HepG2 (cell line): ENCODE measurements around the gene ULBP2. TPM values are rescaled to one million over a fixed set of nuclear protein-coding genes. Genes with fewer than 3 reads are reported as not detected.

Source experiments
- ATAC-seq: fragments of 200-7000 bp; cut with Tn5 transposase; 3 replicates; pipeline ENCODE4 v1.9.1; 2020; ENCODE audit warnings: mild to moderate bottlenecking, moderate library complexity
- BruUV-seq: library from RNA; stranded (reverse); fragments of 400-500 nt; replicated peaks from 2 replicates; lab custom pipeline; 2021; lab: Mats Ljungman, UMichigan
- CTCF ChIA-PET: fragments of 300-600 bp; formaldehyde crosslinking; extraction: SDS; loops from one replicate; lab custom pipeline; 2021; ENCODE audit warnings: low total read pairs, inconsistent platforms, low intra/inter-chr PET ratio; lab: Yijun Ruan, JAX
- POLR2A ChIA-PET: fragments of 350-600 bp; sonication (Branson Sonifier 250); formaldehyde crosslinking; loops from one replicate; lab custom pipeline; 2020; ENCODE audit warnings: antibody characterized with exemption, inconsistent platforms; lab: Yijun Ruan, JAX
- DNase-seq: peaks from one replicate; pipeline ENCODE4 v3.0.0-alpha.2; 2015; ENCODE audit warnings: low spot score
- FAIRE-seq: peaks from 3 replicates; lab custom pipeline; 2011; peaks lifted over from hg19 to GRCh38; lab: Jason Lieb, UNC
- H2AFZ ChIP-seq: one replicate; pipeline ENCODE4 v1.6.1; 2011; ENCODE audit warnings: low read length, inconsistent platforms
- H3K27ac ChIP-seq: fragments of 300-600 bp; 3 replicates; pipeline ENCODE4 v1.8.0; 2011; ENCODE audit warnings: mixed run types, mild to moderate bottlenecking, mixed read lengths, low read length, inconsistent platforms; ENCODE audit not compliant: insufficient read depth; ENCODE audit errors: extremely low read length
- H3K27me3 ChIP-seq, 2 experiments: fragments of 200-600 bp in 1 of 2; 2 replicates in 1 of 2; 3 replicates in 1 of 2; pipeline versions ENCODE4 v1.6.0 to v1.8.0; 2011; ENCODE audit warnings: low read length in 2 of 2, mild to moderate bottlenecking in 2 of 2, moderate library complexity in 2 of 2, inconsistent platforms in 1 of 2; ENCODE audit not compliant: insufficient read depth in 2 of 2, control insufficient read depth in 1 of 2
- H3K36me3 ChIP-seq, 2 experiments: fragments of 200-600 bp in 1 of 2; replicated peaks in 1 of 2; 2 replicates in 1 of 2; 3 replicates in 1 of 2; pipeline versions ENCODE4 v1.5.1 to v1.8.0; 2011; ENCODE audit warnings: low read length in 2 of 2, inconsistent platforms in 1 of 2; ENCODE audit not compliant: insufficient read depth in 2 of 2, control insufficient read depth in 1 of 2
- H3K4me1 ChIP-seq: 2 replicates; pipeline ENCODE4 v1.5.1; 2012; ENCODE audit warnings: low read length, inconsistent platforms; ENCODE audit not compliant: insufficient read depth
- H3K4me2 ChIP-seq: 2 replicates; pipeline ENCODE4 v1.6.0; 2011; ENCODE audit warnings: low read depth, low read length, inconsistent platforms
- H3K4me3 ChIP-seq, 3 experiments: fragments of 200-600 bp in 1 of 3; sonication (generic), shearing (Covaris generic) in 1 of 3; replicated peaks in 1 of 3; 2 replicates each; pipeline ENCODE4 v1.5.1; 2011 to 2016; ENCODE audit warnings: low read length in 3 of 3, inconsistent platforms in 2 of 3, low read depth in 2 of 3, mild to moderate bottlenecking in 2 of 3, control low read depth in 1 of 3, mixed read lengths in 1 of 3; ENCODE audit not compliant: insufficient read depth in 1 of 3
- H3K79me2 ChIP-seq: one replicate; pipeline ENCODE4 v1.6.1; 2011; ENCODE audit warnings: low read length, inconsistent platforms; ENCODE audit not compliant: insufficient read depth
- H3K9ac ChIP-seq: 2 replicates; pipeline ENCODE4 v1.6.0; 2011; ENCODE audit warnings: mild to moderate bottlenecking, low read depth, low read length, inconsistent platforms; ENCODE audit not compliant: insufficient read depth
- H3K9me3 ChIP-seq: 2 replicates; pipeline ENCODE4 v1.5.1; 2012; ENCODE audit warnings: mild to moderate bottlenecking, low read length
- H4K20me1 ChIP-seq: 2 replicates; pipeline ENCODE4 v1.6.0; 2011; ENCODE audit warnings: inconsistent platforms, mild to moderate bottlenecking, low read length, moderate library complexity; ENCODE audit not compliant: insufficient read depth
- CBX2 ChIP-seq, 2 experiments: fragments of 200-600 bp in 1 of 2; sonication (generic); formaldehyde crosslinking in 1 of 2; IDR thresholded peaks; 2 replicates each; pipeline versions ENCODE4 v1.7.0 to v1.8.1; 2018 to 2022; ENCODE audit warnings: low read depth in 2 of 2, low read length in 1 of 2, mild to moderate bottlenecking in 1 of 2, missing genetic modification reagents in 1 of 2
- KMT2A ChIP-seq: sonication (generic); formaldehyde crosslinking; IDR thresholded peaks from 2 replicates; pipeline ENCODE4 v1.4.0; 2020; ENCODE audit warnings: missing genetic modification reagents
- MYNN ChIP-seq: sonication (generic); formaldehyde crosslinking; IDR thresholded peaks from 2 replicates; pipeline ENCODE4 v1.4.0; 2020; ENCODE audit warnings: mild to moderate bottlenecking, low read depth, missing genetic modification reagents
- ZBTB37 ChIP-seq: sonication (generic); formaldehyde crosslinking; IDR thresholded peaks from 2 replicates; pipeline ENCODE4 v1.4.0; 2020; ENCODE audit warnings: mild to moderate bottlenecking, missing genetic modification reagents
- ZMYM4 ChIP-seq: sonication (generic); formaldehyde crosslinking; IDR thresholded peaks from 2 replicates; pipeline ENCODE4 v1.8.1; 2023; ENCODE audit warnings: mild to moderate bottlenecking, missing genetic modification reagents
- ZNF33A ChIP-seq: sonication (generic); formaldehyde crosslinking; IDR thresholded peaks from 2 replicates; pipeline ENCODE4 v1.5.1; 2020; ENCODE audit warnings: missing genetic modification reagents, mild to moderate bottlenecking, moderate library complexity, borderline replicate concordance
- ZNF496 ChIP-seq: sonication (generic); formaldehyde crosslinking; IDR thresholded peaks from 2 replicates; pipeline ENCODE4 v1.8.1; 2023; ENCODE audit warnings: mild to moderate bottlenecking, moderate library complexity, missing genetic modification reagents; ENCODE audit not compliant: insufficient replicate concordance
- WGBS: methylation state at CpG from one replicate; pipeline ENCODE4 v1.1.6; 2017; ENCODE audit warnings: low lambda C conversion rate; 5-methylcytosine and 5-hydroxymethylcytosine counted together
- in situ Hi-C: cut with HindIII; loops from 2 replicates; pipeline ENCODE4 v1.10.0; 2017; ENCODE audit warnings: low pct_unique_long_range_greater_than_20kb; ENCODE audit not compliant: extremely low pct_ligation_motif_present
- intact Hi-C: fragments of 100-400 bp; cut with micrococcal nuclease; formaldehyde crosslinking; loops from one replicate; pipeline ENCODE4 v1.10.0; 2022; ENCODE audit not compliant: unreplicated experiment
- polyA plus RNA-seq, 8 experiments: library from polyadenylated mRNA; depleted of rRNA in 3 of 8; stranded (reverse) in 7 of 8; unstranded in 1 of 8; fragments of >200 nt; fragmentation: Illumina TruSeq in 4 of 8; extraction: Trizol in 4 of 8; gene quantifications; 2 replicates each; pipeline versions ENCODE4 v1.2.1 to v1.2.3, GENCODE V29; 2011 to 2016; ENCODE audit warnings: low read depth in 4 of 8, missing spikeins in 1 of 8, mixed read lengths in 1 of 8; ENCODE audit not compliant: insufficient read depth in 1 of 8
- total RNA-seq, 5 experiments: library from RNA; depleted of rRNA; stranded (reverse); fragments of >200 nt; fragmentation: Illumina TruSeq; extraction: Trizol; gene quantifications; 2 replicates each; pipeline ENCODE4 v1.2.3, GENCODE V29; 2016; ENCODE audit warnings: low read depth in 1 of 5
- TF ChIP-seq, protein P1 (sequence below), 2 experiments: fragments of 450-650 bp in 1 of 2; sonication (generic) in 1 of 2; formaldehyde crosslinking; IDR thresholded peaks; 2 replicates each; pipeline versions ENCODE4 v1.5.0 to v1.8.0; 2020 to 2022; ENCODE audit warnings: mild to moderate bottlenecking in 1 of 2, missing genetic modification reagents in 1 of 2
- TF ChIP-seq, protein P2 (sequence below): sonication (generic); formaldehyde crosslinking; IDR thresholded peaks from 2 replicates; pipeline ENCODE4 v1.5.0; 2020; ENCODE audit warnings: missing genetic modification reagents

The ULBP2 gene
- total and polyA plus RNA-seq, 2 of the 13 experiments (the other 11 are each of a cell fraction or from before 2014, with no cell fraction given): not detected

DNA sequence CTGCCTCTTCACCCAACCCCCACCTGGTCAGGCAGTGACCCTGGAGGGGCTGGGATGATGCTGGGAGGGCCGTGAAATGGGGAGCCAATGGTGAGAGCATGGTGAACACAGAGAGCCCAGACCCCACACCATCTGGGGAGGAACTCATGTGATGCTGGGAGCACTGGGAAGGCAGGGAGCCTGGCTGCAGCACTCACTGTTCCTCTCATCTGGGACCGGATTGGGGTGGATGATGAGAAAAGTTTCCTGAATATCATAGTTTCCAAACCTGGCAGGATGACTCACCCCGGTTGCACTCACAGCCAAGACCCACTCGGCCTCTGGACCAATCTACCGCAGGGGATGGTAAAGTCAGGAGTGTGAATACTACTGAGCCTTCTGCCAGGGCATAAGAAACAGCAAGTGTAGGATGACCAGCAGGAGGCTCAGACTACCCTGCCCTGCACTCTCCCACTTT is 43.7 kb downstream of the ULBP2 start (continued):
- TF ChIP-seq ZNF33A (CRISPR knock-in tag) (no peak), MYNN (no peak), ZNF496 (CRISPR knock-in tag) (no peak)
- TF ChIP-seq, protein P1, sequence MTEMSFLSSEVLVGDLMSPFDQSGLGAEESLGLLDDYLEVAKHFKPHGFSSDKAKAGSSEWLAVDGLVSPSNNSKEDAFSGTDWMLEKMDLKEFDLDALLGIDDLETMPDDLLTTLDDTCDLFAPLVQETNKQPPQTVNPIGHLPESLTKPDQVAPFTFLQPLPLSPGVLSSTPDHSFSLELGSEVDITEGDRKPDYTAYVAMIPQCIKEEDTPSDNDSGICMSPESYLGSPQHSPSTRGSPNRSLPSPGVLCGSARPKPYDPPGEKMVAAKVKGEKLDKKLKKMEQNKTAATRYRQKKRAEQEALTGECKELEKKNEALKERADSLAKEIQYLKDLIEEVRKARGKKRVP (CRISPR knock-in tag; IDR thresholded peaks at IDR 0.05): no peak

GRCh38 chr6:149987602-149988107 is 45.8 kb downstream of the ULBP2 start:
- TF ChIP-seq KMT2A (CRISPR knock-in tag) (no peak), ZBTB37 (CRISPR knock-in tag) (no peak), ZMYM4 (CRISPR knock-in tag) (no peak), CBX2 (IDR thresholded peaks at IDR 0.05; ENCODE audit: low read depth, low read length) (peak; percentile 66; the same call in 1 of the 2 replicates), CBX2 (CRISPR knock-in tag; IDR thresholded peaks at IDR 0.05; ENCODE audit: low read depth) (no peak)
- TF ChIP-seq, protein P2, sequence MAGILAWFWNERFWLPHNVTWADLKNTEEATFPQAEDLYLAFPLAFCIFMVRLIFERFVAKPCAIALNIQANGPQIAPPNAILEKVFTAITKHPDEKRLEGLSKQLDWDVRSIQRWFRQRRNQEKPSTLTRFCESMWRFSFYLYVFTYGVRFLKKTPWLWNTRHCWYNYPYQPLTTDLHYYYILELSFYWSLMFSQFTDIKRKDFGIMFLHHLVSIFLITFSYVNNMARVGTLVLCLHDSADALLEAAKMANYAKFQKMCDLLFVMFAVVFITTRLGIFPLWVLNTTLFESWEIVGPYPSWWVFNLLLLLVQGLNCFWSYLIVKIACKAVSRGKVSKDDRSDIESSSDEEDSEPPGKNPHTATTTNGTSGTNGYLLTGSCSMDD (CRISPR knock-in tag): no peak
- intact Hi-C loops: no loop called here
- POLR2A ChIA-PET: no interaction called here
- no peaks in the 10 kb centered on the region for H4K20me1 ChIP-seq
- no peaks in the 10 kb centered on the region for H3K9me3 ChIP-seq
- 0% methylated on average over 2 of the region's 2 CpGs for WGBS
- no peak overlapping the region for H3K27ac ChIP-seq
- no peak overlapping the region for H3K4me3 ChIP-seq
- DNase-seq (no peak), FAIRE-seq (no peak), ATAC-seq (no peak)
- H2AFZ ChIP-seq: no peak overlapping the region
- in situ Hi-C loops: no loop called here
- H3K4me2 ChIP-seq: no peak overlapping the region
- 0 out of 2 replicates have a peak, but pooled peaks cover 14% of the 10 kb centered on the region for H3K4me1 ChIP-seq
- CTCF ChIA-PET: no interaction called here
- BruUV-seq: no TSS peak
- peaks cover 21 to 87% of the 10 kb centered on the region in 2 experiments for H3K27me3 ChIP-seq
- no peaks in the 10 kb centered on the region for H3K36me3 ChIP-seq
- no peak overlapping the region for H3K9ac ChIP-seq
- H3K79me2 ChIP-seq: no peaks in the 10 kb centered on the region
